Measurements from ENCODE around the gene CBX3. TPM values are rescaled to one million over a fixed set of nuclear protein-coding genes. Genes with fewer than 3 reads are reported as not detected.
"Not testable (repeated sequence)": the region's sequence is repeated elsewhere in the genome, so short reads cannot be mapped to it uniquely, and the experiment has no call there.

CBX3 gene
- total RNA-seq, 2 donors from 2014 or later: 179 to 242 TPM

- Mint-ChIP-seq H3K36me3 (ENCODE audit: low read depth) (peaks cover 99% of the 10 kb centered on the region), H3K4me1 (peaks cover 74% of the 10 kb centered on the region), H3K27ac (peak overlapping the region; percentile 75), H3K9me3 (no peaks in the 10 kb centered on the region), H3K4me3 (no peak overlapping the region), H3K27me3 (no peaks in the 10 kb centered on the region)
- ATAC-seq (replicated peaks): no peak
Measured at GRCh38 chr7:26189697-26190096, 11.8 kb upstream of the CBX3 start.

- no peak overlapping the region for H3K27ac Mint-ChIP-seq
- peak overlapping the region; percentile 18 for H3K4me3 Mint-ChIP-seq
- peaks cover 76% of the 10 kb centered on the region for H3K4me1 Mint-ChIP-seq
- ATAC-seq (replicated peaks): no peak
- H3K36me3 Mint-ChIP-seq (ENCODE audit: low read depth): peaks cover 99% of the 10 kb centered on the region
- H3K9me3 Mint-ChIP-seq: no peaks in the 10 kb centered on the region
- H3K27me3 Mint-ChIP-seq: no peaks in the 10 kb centered on the region
Measured at GRCh38 chr7:26190417-26190869, 11.1 kb upstream of the CBX3 start.

- H3K27ac Mint-ChIP-seq: peak overlapping the region; percentile 89
- H3K27me3 Mint-ChIP-seq: no peaks in the 10 kb centered on the region
- no peaks in the 10 kb centered on the region for H3K9me3 Mint-ChIP-seq
- H3K4me3 Mint-ChIP-seq: peak overlapping the region; percentile 18
- H3K36me3 Mint-ChIP-seq (ENCODE audit: low read depth): peaks cover 100% of the 10 kb centered on the region
- ATAC-seq (replicated peaks): no peak
- peaks cover 80% of the 10 kb centered on the region for H3K4me1 Mint-ChIP-seq
Measured at GRCh38 chr7:26191233-26191973, 10.1 kb upstream of the CBX3 start.

GRCh38 chr7:26191974-26192479 lies 9.5 kb upstream of the CBX3 start:
- ATAC-seq (replicated peaks): no peak
- Mint-ChIP-seq H3K4me1 (peaks cover 81% of the 10 kb centered on the region), H3K9me3 (no peaks in the 10 kb centered on the region), H3K27me3 (no peaks in the 10 kb centered on the region), H3K27ac (peak overlapping the region; percentile 89), H3K36me3 (ENCODE audit: low read depth) (peaks cover 100% of the 10 kb centered on the region), H3K4me3 (peak overlapping the region; percentile 100)

- Mint-ChIP-seq H3K4me1 (peaks cover 80% of the 10 kb centered on the region), H3K4me3 (peak overlapping the region; percentile 100), H3K27ac (peak overlapping the region; percentile 89), H3K27me3 (no peaks in the 10 kb centered on the region), H3K9me3 (no peaks in the 10 kb centered on the region), H3K36me3 (ENCODE audit: low read depth) (peaks cover 100% of the 10 kb centered on the region)
- ATAC-seq (replicated peaks): no peak
Measured at GRCh38 chr7:26192485-26193087, 9.0 kb upstream of the CBX3 start.

GRCh38 chr7:26193432-26194207 lies 7.9 kb upstream of the CBX3 start:
- Mint-ChIP-seq H3K4me3 (peak overlapping the region; percentile 100), H3K27me3 (no peaks in the 10 kb centered on the region), H3K36me3 (ENCODE audit: low read depth) (peaks cover 100% of the 10 kb centered on the region), H3K27ac (peak overlapping the region; percentile 89), H3K9me3 (no peaks in the 10 kb centered on the region), H3K4me1 (peaks cover 69% of the 10 kb centered on the region)
- ATAC-seq (replicated peaks): no peak

- not testable (repeated sequence) for ATAC-seq (replicated peaks); H3K27me3 Mint-ChIP-seq; H3K9me3 Mint-ChIP-seq
- Mint-ChIP-seq H3K36me3 (ENCODE audit: low read depth) (peaks cover 100% of the 10 kb centered on the region), H3K4me3 (peak overlapping the region; percentile 100), H3K4me1 (peaks cover 61% of the 10 kb centered on the region), H3K27ac (peak overlapping the region; percentile 89)
Measured at GRCh38 chr7:26194764-26195163, 6.8 kb upstream of the CBX3 start.

GRCh38 chr7:26195182-26195581 lies 6.4 kb upstream of the CBX3 start:
- Mint-ChIP-seq H3K9me3 (no peaks in the 10 kb centered on the region), H3K4me1 (peaks cover 60% of the 10 kb centered on the region), H3K27ac (peak overlapping the region; percentile 100), H3K36me3 (ENCODE audit: low read depth) (peaks cover 100% of the 10 kb centered on the region), H3K27me3 (no peaks in the 10 kb centered on the region), H3K4me3 (peak overlapping the region; percentile 100)
- ATAC-seq (replicated peaks): no peak

- Mint-ChIP-seq H3K36me3 (ENCODE audit: low read depth) (peaks cover 100% of the 10 kb centered on the region), H3K4me1 (peaks cover 52% of the 10 kb centered on the region), H3K27me3 (no peaks in the 10 kb centered on the region), H3K9me3 (no peaks in the 10 kb centered on the region), H3K4me3 (peak overlapping the region; percentile 100), H3K27ac (peak overlapping the region; percentile 100)
- no peak for ATAC-seq (replicated peaks)
Measured at GRCh38 chr7:26195867-26196657, 5.5 kb upstream of the CBX3 start.

GRCh38 chr7:26197153-26198115 lies 4.1 kb upstream of the CBX3 start:
- Mint-ChIP-seq H3K4me3 (peak overlapping the region; percentile 100), H3K27ac (peak overlapping the region; percentile 100), H3K9me3 (no peaks in the 10 kb centered on the region), H3K27me3 (no peaks in the 10 kb centered on the region), H3K4me1 (peaks cover 45% of the 10 kb centered on the region), H3K36me3 (ENCODE audit: low read depth) (peaks cover 91% of the 10 kb centered on the region)
- no peak for ATAC-seq (replicated peaks)

GRCh38 chr7:26198133-26198780 lies 3.3 kb upstream of the CBX3 start:
- no peaks in the 10 kb centered on the region for H3K27me3 Mint-ChIP-seq
- no peak for ATAC-seq (replicated peaks)
- H3K36me3 Mint-ChIP-seq (ENCODE audit: low read depth): peaks cover 91% of the 10 kb centered on the region
- H3K9me3 Mint-ChIP-seq: no peaks in the 10 kb centered on the region
- peak overlapping the region; percentile 100 for H3K27ac Mint-ChIP-seq
- peaks cover 36% of the 10 kb centered on the region for H3K4me1 Mint-ChIP-seq
- peak overlapping the region; percentile 100 for H3K4me3 Mint-ChIP-seq

GRCh38 chr7:26198781-26199169 lies 2.8 kb upstream of the CBX3 start:
- Mint-ChIP-seq H3K27ac (peak overlapping the region; percentile 100), H3K27me3 (no peaks in the 10 kb centered on the region), H3K4me1 (peaks cover 31% of the 10 kb centered on the region), H3K36me3 (ENCODE audit: low read depth) (peaks cover 91% of the 10 kb centered on the region), H3K4me3 (peak overlapping the region; percentile 100), H3K9me3 (no peaks in the 10 kb centered on the region)
- ATAC-seq (replicated peaks): no peak

Data from activated T-helper 17 cell treated with anti-CD3 and anti-CD28 coated beads, Interleukin-2, amount 50 U/mL, for 72 hours (primary cell).